ENCODE measurements around the gene RALGPS1. TPM values are rescaled to one million over a fixed set of nuclear protein-coding genes. Genes with fewer than 3 reads are reported as not detected.

Gene RALGPS1
- total RNA-seq, 4 donors from 2014 or later = 4.7 to 18.1 (median 5.0) TPM

DNA sequence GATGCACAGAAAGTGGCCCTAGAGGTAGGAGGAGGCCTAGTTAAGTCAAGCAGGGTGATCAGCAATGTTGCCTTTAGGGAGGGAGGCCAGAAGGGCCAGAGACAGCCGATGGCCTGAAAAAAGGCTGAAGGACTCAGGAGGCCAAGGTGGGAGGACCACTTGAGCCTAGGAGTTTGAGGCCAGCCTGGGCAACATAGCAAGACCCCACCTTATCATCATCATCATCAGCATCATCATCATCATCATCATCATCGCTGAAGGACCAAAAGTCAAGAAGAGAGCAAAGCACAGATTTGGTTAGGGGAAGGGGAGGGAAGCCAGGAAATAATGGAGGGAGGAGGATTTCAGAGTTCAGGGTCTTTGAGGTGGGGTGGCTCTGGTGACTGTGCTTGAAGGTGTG is 74.3 kb downstream of the RALGPS1 start:
- TF ChIP-seq, protein P1, sequence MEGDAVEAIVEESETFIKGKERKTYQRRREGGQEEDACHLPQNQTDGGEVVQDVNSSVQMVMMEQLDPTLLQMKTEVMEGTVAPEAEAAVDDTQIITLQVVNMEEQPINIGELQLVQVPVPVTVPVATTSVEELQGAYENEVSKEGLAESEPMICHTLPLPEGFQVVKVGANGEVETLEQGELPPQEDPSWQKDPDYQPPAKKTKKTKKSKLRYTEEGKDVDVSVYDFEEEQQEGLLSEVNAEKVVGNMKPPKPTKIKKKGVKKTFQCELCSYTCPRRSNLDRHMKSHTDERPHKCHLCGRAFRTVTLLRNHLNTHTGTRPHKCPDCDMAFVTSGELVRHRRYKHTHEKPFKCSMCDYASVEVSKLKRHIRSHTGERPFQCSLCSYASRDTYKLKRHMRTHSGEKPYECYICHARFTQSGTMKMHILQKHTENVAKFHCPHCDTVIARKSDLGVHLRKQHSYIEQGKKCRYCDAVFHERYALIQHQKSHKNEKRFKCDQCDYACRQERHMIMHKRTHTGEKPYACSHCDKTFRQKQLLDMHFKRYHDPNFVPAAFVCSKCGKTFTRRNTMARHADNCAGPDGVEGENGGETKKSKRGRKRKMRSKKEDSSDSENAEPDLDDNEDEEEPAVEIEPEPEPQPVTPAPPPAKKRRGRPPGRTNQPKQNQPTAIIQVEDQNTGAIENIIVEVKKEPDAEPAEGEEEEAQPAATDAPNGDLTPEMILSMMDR (IDR thresholded peaks at IDR 0.05; ENCODE audit: low read depth) = no peak

DNA sequence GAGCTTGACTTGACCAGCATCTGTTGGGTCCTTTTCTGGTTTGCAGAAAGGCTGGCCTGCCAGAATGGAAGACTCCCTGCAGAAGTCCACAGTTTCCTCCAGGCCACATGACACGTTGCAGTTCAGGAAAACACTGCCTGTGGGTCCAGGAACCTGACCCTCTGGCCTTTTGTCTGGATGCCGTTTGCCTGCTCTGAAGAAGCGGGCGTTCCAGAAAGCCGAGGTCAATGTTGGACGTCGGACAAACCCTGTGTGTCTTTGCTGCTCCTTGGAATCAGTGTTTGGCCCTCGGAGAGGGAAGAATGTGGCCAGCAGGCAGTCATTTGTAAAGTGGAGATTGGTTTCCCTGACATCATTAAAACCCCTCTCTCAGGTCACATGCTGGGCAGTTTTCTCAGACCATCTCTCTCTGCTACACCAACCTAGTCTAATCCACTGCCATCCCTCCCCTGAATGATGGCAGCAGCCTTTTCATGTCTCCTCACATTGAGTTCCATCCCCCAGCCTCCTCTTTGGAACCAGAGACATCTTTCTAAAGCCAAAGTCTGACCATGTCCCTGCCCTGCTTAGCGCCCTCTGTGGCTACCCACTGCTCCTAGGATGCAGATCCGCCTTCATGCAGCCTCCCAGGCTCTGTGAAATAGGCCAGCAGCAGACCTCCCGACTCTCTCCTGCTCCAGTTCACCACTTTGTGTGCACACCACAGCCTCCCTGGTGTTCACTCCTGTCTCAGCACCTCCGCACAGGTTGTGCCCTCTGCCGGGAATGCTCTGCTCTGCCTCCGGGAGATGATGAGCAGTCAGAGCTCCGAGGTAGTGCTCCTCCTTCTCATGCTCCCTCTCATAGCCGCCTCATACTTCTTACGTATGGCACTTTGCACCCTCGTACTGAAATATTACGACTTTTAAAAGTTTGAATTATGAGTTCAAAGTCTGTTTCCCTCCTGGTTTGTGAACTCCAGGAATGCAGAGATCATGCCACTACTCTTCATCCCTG is 75.6 kb downstream of the RALGPS1 start:
- TF ChIP-seq, protein P1 (IDR thresholded peaks at IDR 0.05; ENCODE audit: low read depth) = no peak

DNA sequence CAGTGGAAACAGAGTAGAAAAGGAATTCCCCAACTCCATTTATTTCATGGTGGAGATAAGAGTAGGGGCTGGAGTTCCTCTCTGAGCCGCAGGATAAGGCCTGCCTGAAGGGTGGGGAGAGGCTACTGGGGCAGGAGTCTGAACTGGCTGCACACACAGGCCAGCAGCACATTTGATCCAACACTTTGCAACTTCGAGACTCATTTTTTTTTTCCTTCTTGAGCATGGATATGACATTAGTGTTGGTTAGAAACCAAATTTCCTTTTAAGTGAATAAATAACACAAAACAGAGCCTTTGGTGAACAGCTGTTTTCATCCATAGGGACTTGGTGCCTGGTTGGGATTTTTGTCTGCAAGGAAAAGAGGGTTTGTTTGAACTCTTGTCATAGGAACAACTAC is 76.6 kb downstream of the RALGPS1 start:
- TF ChIP-seq, protein P1 (IDR thresholded peaks at IDR 0.05; ENCODE audit: low read depth) = no peak

DNA sequence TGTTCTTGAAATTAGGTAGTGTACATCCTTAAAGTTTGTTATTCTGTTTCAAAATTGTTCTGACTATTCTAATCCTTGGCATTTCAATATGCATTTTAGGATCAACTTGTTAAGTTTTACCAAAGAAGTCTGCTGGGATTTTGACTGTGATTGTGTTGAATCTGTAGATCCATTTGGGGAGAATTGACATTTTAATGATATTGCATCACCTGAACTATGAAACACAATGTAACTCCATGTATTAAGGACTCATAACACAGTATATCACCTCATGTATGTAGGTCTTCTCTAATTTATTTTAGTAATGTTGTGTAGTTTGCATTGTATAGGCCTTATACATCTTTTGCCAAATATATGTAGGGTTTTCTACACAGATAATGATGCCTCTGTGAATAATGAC is 77.8 kb downstream of the RALGPS1 start:
- TF ChIP-seq, protein P1 (IDR thresholded peaks at IDR 0.05; ENCODE audit: low read depth) = no peak

- TF ChIP-seq, protein P1 (IDR thresholded peaks at IDR 0.05; ENCODE audit: low read depth) = no peak
Measured at GRCh38 chr9:126999315-127000068, 84.9 kb downstream of the RALGPS1 start.

GRCh38 chr9:127004946-127005769 is 90.6 kb downstream of the RALGPS1 start:
- TF ChIP-seq, protein P1 (IDR thresholded peaks at IDR 0.05; ENCODE audit: low read depth) = no peak

Measured in subcutaneous adipose tissue (tissue), 4 donors.